Measurements from ENCODE around the gene SH3RF2. TPM values are rescaled to one million over a fixed set of nuclear protein-coding genes. Genes with fewer than 3 reads are reported as not detected.
"Not testable (repeated sequence)": the region's sequence is repeated elsewhere in the genome, so short reads cannot be mapped to it uniquely, and the experiment has no call there.

Gene SH3RF2
- total RNA-seq, 4 donors from 2014 or later = 67.9 to 172 (median 96.3) TPM

- WGBS, 2 donors (ENCODE audit: low coverage in 1 of 2) = 73 to 78% methylated on average over 1 to 2 of the region's 2 CpGs
- intact Hi-C loops (cut with DNase I; ENCODE audit: low total_unique reads) = no loop called here
- Histone ChIP-seq H3K4me3 (no peak overlapping the region), H3K36me3 (no peaks in the 10 kb centered on the region), H3K27me3 (no peaks in the 10 kb centered on the region), H3K9me3 (no peaks in the 10 kb centered on the region), H3K4me1 (peaks cover 3 to 37% (median 13%) of the 10 kb centered on the region in 4 donors), H3K27ac (peak overlapping the region in 3 of 4 donors; percentile 21 to 68 (median 35))
- in situ Hi-C loops (cut with MboI; ENCODE audit: low pct_ligation_motif_present in 1 of 4, low pct_unique_long_range_greater_than_20kb in 1 of 4, low sequenced_read_pairs in 3 of 4) = no loop called here
- TF ChIP-seq, protein P1, sequence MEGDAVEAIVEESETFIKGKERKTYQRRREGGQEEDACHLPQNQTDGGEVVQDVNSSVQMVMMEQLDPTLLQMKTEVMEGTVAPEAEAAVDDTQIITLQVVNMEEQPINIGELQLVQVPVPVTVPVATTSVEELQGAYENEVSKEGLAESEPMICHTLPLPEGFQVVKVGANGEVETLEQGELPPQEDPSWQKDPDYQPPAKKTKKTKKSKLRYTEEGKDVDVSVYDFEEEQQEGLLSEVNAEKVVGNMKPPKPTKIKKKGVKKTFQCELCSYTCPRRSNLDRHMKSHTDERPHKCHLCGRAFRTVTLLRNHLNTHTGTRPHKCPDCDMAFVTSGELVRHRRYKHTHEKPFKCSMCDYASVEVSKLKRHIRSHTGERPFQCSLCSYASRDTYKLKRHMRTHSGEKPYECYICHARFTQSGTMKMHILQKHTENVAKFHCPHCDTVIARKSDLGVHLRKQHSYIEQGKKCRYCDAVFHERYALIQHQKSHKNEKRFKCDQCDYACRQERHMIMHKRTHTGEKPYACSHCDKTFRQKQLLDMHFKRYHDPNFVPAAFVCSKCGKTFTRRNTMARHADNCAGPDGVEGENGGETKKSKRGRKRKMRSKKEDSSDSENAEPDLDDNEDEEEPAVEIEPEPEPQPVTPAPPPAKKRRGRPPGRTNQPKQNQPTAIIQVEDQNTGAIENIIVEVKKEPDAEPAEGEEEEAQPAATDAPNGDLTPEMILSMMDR (IDR thresholded peaks at IDR 0.05) = no peak
- TF ChIP-seq POLR2A (IDR thresholded peaks at IDR 0.05) (no peak), POLR2AphosphoS5 (IDR thresholded peaks at IDR 0.05) (no peak), EP300 (IDR thresholded peaks at IDR 0.05; ENCODE audit: low read depth) (no peak)
- DNase-seq = no peak
Observed at GRCh38 chr5:145988993-145989392, 52.6 kb downstream of the SH3RF2 start.

DNA sequence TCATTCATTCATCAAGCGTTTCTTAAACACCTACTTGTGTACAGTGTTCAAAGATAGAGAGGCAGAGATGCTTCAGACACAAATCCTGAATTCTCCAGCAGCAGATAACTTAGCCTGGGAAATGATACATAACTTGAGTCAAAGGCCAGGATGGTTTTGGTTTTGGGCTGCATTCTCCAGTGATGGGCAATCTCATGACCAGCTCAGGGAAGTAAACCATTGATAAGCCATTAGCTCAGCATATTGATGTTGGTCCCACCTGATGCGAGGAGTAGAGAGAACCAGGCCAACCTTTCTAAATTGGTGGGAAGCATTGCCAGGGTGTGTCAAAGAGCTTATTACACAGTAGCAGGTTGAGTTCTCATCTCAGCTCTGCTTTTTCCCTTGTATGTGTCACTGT is 53.0 kb downstream of the SH3RF2 start:
- H3K36me3 ChIP-seq = no peaks in the 10 kb centered on the region
- peak overlapping the region; percentile 21 to 68 (median 44) for H3K27ac ChIP-seq
- intact Hi-C loops (cut with DNase I; ENCODE audit: low total_unique reads) (no loop called here), in situ Hi-C loops (cut with MboI; ENCODE audit: low pct_ligation_motif_present in 1 of 4, low pct_unique_long_range_greater_than_20kb in 1 of 4, low sequenced_read_pairs in 3 of 4) (no loop called here)
- no peak overlapping the region for H3K4me3 ChIP-seq
- no peaks in the 10 kb centered on the region for H3K9me3 ChIP-seq
- 80 to 100% methylated on average over 1 to 2 of the region's 2 CpGs for WGBS, 2 donors (ENCODE audit: low coverage in 1 of 2)
- DNase-seq = no peak
- H3K4me1 ChIP-seq = peaks cover 3 to 37% (median 13%) of the 10 kb centered on the region in 4 donors
- TF ChIP-seq EP300 (IDR thresholded peaks at IDR 0.05; ENCODE audit: low read depth) (no peak), POLR2A (IDR thresholded peaks at IDR 0.05) (no peak), POLR2AphosphoS5 (IDR thresholded peaks at IDR 0.05) (no peak)
- TF ChIP-seq, protein P1 (IDR thresholded peaks at IDR 0.05) = no peak
- H3K27me3 ChIP-seq = no peaks in the 10 kb centered on the region

DNA sequence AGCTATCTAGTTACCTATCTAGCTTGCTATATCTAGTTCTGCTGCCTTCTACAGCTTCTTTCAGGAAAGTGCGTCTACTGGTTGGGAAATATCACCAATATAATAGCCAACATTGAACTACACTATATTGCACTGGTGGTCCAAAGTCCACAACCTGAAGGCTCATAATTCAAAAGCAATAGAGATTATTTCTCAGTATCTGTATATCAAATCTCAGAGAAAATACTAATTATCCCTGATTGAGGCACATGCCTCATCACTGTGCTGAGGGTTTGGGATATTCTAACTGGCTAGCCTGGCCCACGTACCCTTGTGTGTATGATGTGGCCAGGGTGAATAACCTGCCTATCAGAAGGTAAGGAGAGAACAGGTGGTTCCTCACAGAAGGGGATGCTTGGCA is 53.8 kb downstream of the SH3RF2 start:
- Histone ChIP-seq H3K4me3 (no peak overlapping the region), H3K4me1 (peaks cover 3 to 37% (median 13%) of the 10 kb centered on the region in 4 donors), H3K27me3 (no peaks in the 10 kb centered on the region), H3K9me3 (no peaks in the 10 kb centered on the region), H3K36me3 (no peaks in the 10 kb centered on the region), H3K27ac (peak overlapping the region; percentile 35 to 68 (median 58))
- intact Hi-C loops (cut with DNase I; ENCODE audit: low total_unique reads) (no loop called here), in situ Hi-C loops (cut with MboI; ENCODE audit: low pct_ligation_motif_present in 1 of 4, low pct_unique_long_range_greater_than_20kb in 1 of 4, low sequenced_read_pairs in 3 of 4) (no loop called here)
- TF ChIP-seq EP300 (IDR thresholded peaks at IDR 0.05; ENCODE audit: low read depth) = no peak
- TF ChIP-seq, protein P1 (IDR thresholded peaks at IDR 0.05) = no peak
- no peak for TF ChIP-seq POLR2A (IDR thresholded peaks at IDR 0.05)
- TF ChIP-seq POLR2AphosphoS5 (IDR thresholded peaks at IDR 0.05) = no peak
- WGBS, 2 donors (ENCODE audit: low coverage in 1 of 2) = 37 to 39% methylated on average over 2 of the region's 2 CpGs
- DNase-seq = no peak

GRCh38 chr5:145991044-145991575 is 54.7 kb downstream of the SH3RF2 start:
- WGBS, 2 donors (ENCODE audit: low coverage in 1 of 2) = 27 to 42% methylated on average over 3 of the region's 3 CpGs
- intact Hi-C loops (cut with DNase I; ENCODE audit: low total_unique reads) (no loop called here), in situ Hi-C loops (cut with MboI; ENCODE audit: low pct_ligation_motif_present in 1 of 4, low pct_unique_long_range_greater_than_20kb in 1 of 4, low sequenced_read_pairs in 3 of 4) (no loop called here)
- no peaks in the 10 kb centered on the region for H3K9me3 ChIP-seq
- H3K27me3 ChIP-seq = no peaks in the 10 kb centered on the region
- DNase-seq = no peak
- peaks cover 3 to 37% (median 13%) of the 10 kb centered on the region in 4 donors for H3K4me1 ChIP-seq
- H3K36me3 ChIP-seq = no peaks in the 10 kb centered on the region
- no peak overlapping the region for H3K4me3 ChIP-seq
- no peak for TF ChIP-seq POLR2AphosphoS5 (IDR thresholded peaks at IDR 0.05)
- TF ChIP-seq EP300 (IDR thresholded peaks at IDR 0.05; ENCODE audit: low read depth) = no peak
- peak overlapping the region; percentile 35 to 68 (median 58) for H3K27ac ChIP-seq

- H3K4me3 ChIP-seq; H3K27ac ChIP-seq; intact Hi-C loops (cut with DNase I; ENCODE audit: low total_unique reads); in situ Hi-C loops (cut with MboI; ENCODE audit: low pct_ligation_motif_present in 1 of 4, low pct_unique_long_range_greater_than_20kb in 1 of 4, low sequenced_read_pairs in 3 of 4); H3K9me3 ChIP-seq; DNase-seq; H3K36me3 ChIP-seq; H3K27me3 ChIP-seq: not testable (repeated sequence)
- WGBS, 2 donors (ENCODE audit: low coverage in 1 of 2) = 83% methylated on average over 4 of the region's 4 CpGs; no CpG with 5 or more reads in 1 of the 2 donors
- peaks cover 3 to 23% (median 13%) of the 10 kb centered on the region in 4 donors for H3K4me1 ChIP-seq
Observed at GRCh38 chr5:145993538-145993937, 57.2 kb downstream of the SH3RF2 start.
